ENCODE data around the gene MLLT1.

MLLT1 gene

DNA sequence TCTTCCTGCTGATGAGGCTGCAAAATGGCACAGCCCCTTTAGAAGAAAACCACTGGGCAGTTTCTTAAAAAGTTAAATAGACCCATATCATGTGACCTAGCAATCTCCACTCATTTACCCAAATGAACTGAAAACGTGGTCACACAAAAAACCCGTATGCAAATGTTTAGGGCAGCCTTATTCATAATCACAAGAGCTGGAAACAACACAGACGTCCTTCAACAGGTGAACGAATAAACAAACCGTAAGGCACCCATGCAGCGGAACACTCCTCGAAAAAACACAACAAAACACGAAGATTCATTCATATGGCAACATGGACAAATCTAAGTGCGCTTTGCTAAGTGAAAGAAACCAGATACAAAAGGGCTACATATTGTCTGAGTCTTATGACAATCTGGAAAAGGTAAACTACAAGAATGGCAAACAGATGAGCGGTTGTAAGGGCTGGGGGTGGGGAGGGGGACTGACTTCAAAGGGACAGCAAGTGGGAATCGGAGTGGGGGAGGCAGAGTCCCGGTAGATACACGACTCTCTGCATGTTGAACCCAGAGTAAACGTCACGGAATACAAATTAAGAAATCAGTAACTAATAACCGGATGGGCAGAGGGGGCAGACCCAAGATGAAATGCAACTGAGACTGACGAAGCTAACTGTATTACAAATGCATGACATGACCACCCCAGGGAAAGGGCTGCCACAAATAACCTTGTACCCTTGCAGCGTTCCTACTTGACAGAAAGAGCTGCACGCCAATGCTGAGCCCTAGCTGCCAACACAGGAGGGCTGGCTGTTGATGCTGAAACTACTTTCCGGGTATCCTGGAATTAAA is 33.4 kb downstream of the MLLT1 start:
- Histone ChIP-seq H3K36me3 (ENCODE audit: insufficient read depth, low read length) (peaks cover 12% of the 10 kb centered on the region; the same call in 1 of the 2 replicates), H3K9ac (ENCODE audit: low read depth, low read length, poor library complexity, severe bottlenecking) (no peak overlapping the region), H3K4me3 (ENCODE audit: low read length, poor library complexity, severe bottlenecking) (no peak overlapping the region), H4K20me1 (ENCODE audit: insufficient read depth, low read length, poor library complexity, severe bottlenecking) (peaks cover 25% of the 10 kb centered on the region), H3K9me3 (ENCODE audit: insufficient read depth, low read depth, low read length) (no peaks in the 10 kb centered on the region), H2AFZ (ENCODE audit: low read length) (no peak overlapping the region), H3K9me2 (replicated peaks; ENCODE audit: low read depth, low read length) (no peaks in the 10 kb centered on the region), H3K4me2 (ENCODE audit: low read depth, low read length, poor library complexity, severe bottlenecking) (no peak overlapping the region), H3K4me1 (ENCODE audit: insufficient read depth, low read length, poor library complexity, severe bottlenecking) (peaks cover 6% of the 10 kb centered on the region), H3K79me2 (ENCODE audit: insufficient read depth, low read length) (peaks cover 92% of the 10 kb centered on the region), H3K27me3 (ENCODE audit: insufficient read depth, low read length, poor library complexity, severe bottlenecking) (no peaks in the 10 kb centered on the region), H3F3A (ENCODE audit: low read depth) (no peaks in the 10 kb centered on the region)
- no peak for TF ChIP-seq EZH2phosphoT487 (IDR thresholded peaks at IDR 0.05; ENCODE audit: borderline replicate concordance)
- TF ChIP-seq, protein P1, sequence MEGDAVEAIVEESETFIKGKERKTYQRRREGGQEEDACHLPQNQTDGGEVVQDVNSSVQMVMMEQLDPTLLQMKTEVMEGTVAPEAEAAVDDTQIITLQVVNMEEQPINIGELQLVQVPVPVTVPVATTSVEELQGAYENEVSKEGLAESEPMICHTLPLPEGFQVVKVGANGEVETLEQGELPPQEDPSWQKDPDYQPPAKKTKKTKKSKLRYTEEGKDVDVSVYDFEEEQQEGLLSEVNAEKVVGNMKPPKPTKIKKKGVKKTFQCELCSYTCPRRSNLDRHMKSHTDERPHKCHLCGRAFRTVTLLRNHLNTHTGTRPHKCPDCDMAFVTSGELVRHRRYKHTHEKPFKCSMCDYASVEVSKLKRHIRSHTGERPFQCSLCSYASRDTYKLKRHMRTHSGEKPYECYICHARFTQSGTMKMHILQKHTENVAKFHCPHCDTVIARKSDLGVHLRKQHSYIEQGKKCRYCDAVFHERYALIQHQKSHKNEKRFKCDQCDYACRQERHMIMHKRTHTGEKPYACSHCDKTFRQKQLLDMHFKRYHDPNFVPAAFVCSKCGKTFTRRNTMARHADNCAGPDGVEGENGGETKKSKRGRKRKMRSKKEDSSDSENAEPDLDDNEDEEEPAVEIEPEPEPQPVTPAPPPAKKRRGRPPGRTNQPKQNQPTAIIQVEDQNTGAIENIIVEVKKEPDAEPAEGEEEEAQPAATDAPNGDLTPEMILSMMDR (conservative IDR thresholded peaks at IDR 0.05; ENCODE audit: low read length): no peak

DNA sequence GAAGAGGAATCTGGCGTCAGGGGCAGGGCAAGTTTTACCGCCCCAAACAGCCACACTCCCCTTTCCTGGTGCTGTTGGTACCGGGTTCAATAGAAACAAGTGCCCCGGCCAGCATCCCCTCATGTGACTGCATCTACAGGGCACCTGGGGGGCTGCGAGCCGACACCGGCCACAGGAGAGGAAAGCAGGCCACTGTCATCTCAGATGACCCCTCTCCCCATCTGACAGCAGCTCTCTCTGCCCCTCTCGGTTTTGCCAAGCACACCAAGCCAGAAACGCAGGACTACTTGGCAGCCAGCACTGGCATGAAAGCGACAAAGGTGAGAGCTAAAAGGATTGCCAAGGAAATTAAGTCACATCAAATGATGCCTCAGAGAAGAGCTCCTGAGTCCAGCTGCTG is 37.1 kb downstream of the MLLT1 start:
- H3F3A ChIP-seq (ENCODE audit: low read depth): 0 out of 2 replicates have a peak, but pooled peaks cover 5% of the 10 kb centered on the region
- H4K20me1 ChIP-seq (ENCODE audit: insufficient read depth, low read length, poor library complexity, severe bottlenecking): peaks cover 41% of the 10 kb centered on the region
- H3K9me3 ChIP-seq (ENCODE audit: insufficient read depth, low read depth, low read length): no peaks in the 10 kb centered on the region
- peaks cover 88% of the 10 kb centered on the region for H3K79me2 ChIP-seq (ENCODE audit: insufficient read depth, low read length)
- H3K36me3 ChIP-seq (ENCODE audit: insufficient read depth, low read length): no peaks in the 10 kb centered on the region; the same call in 1 of the 2 replicates
- no peak overlapping the region for H3K9ac ChIP-seq (ENCODE audit: low read depth, low read length, poor library complexity, severe bottlenecking)
- H3K4me1 ChIP-seq (ENCODE audit: insufficient read depth, low read length, poor library complexity, severe bottlenecking): peaks cover 22% of the 10 kb centered on the region
- H3K27me3 ChIP-seq (ENCODE audit: insufficient read depth, low read length, poor library complexity, severe bottlenecking): no peaks in the 10 kb centered on the region
- H3K9me2 ChIP-seq (replicated peaks; ENCODE audit: low read depth, low read length): no peaks in the 10 kb centered on the region
- no peak overlapping the region for H3K4me2 ChIP-seq (ENCODE audit: low read depth, low read length, poor library complexity, severe bottlenecking)
- H2AFZ ChIP-seq (ENCODE audit: low read length): no peak overlapping the region
- H3K4me3 ChIP-seq (ENCODE audit: low read length, poor library complexity, severe bottlenecking): no peak overlapping the region
- TF ChIP-seq EZH2phosphoT487 (IDR thresholded peaks at IDR 0.05; ENCODE audit: borderline replicate concordance): no peak
- TF ChIP-seq, protein P1 (conservative IDR thresholded peaks at IDR 0.05; ENCODE audit: low read length): no peak

DNA sequence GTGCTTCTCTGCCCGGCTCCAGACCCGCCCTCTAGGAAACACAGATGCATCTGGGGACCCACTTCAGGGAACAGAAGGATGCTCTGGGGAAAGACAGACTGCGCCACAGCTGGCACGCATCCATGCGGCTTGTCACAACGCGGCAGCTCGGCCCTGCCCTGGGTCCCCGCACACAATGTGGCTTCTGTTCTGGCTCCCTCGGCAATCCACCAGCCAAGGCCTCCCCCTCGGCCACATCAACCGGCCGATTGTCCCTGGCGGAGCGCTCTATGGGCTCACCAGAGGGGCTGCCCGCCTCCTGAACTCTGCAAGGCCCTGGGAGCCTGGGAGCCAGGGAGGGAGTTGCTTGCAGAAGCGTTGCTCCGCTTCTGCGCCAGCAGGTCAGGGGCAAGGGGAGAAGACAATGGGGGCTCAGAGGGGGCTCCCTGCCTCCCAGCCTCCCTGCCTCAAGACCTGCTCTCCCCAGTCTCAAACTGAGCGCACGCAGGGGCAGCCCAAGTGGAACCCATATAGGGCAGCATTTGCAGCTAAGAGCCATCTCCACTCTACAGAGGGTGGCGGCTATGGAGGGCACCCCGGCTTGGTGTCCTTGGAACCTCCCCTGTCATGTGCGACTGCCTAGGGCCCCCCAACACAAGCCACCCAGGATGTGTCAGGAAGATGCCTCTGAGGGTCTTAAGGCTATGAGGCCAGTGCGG is 37.9 kb downstream of the MLLT1 start:
- H4K20me1 ChIP-seq (ENCODE audit: insufficient read depth, low read length, poor library complexity, severe bottlenecking): peaks cover 47% of the 10 kb centered on the region
- H2AFZ ChIP-seq (ENCODE audit: low read length): no peak overlapping the region
- H3K79me2 ChIP-seq (ENCODE audit: insufficient read depth, low read length): peaks cover 86% of the 10 kb centered on the region
- H3K27me3 ChIP-seq (ENCODE audit: insufficient read depth, low read length, poor library complexity, severe bottlenecking): no peaks in the 10 kb centered on the region
- 0 out of 2 replicates have a peak, but pooled peaks cover 6% of the 10 kb centered on the region for H3F3A ChIP-seq (ENCODE audit: low read depth)
- H3K36me3 ChIP-seq (ENCODE audit: insufficient read depth, low read length): no peaks in the 10 kb centered on the region
- no peaks in the 10 kb centered on the region for H3K9me2 ChIP-seq (replicated peaks; ENCODE audit: low read depth, low read length)
- H3K4me1 ChIP-seq (ENCODE audit: insufficient read depth, low read length, poor library complexity, severe bottlenecking): peaks cover 23% of the 10 kb centered on the region
- H3K9me3 ChIP-seq (ENCODE audit: insufficient read depth, low read depth, low read length): no peaks in the 10 kb centered on the region
- H3K4me3 ChIP-seq (ENCODE audit: low read length, poor library complexity, severe bottlenecking): no peak overlapping the region
- H3K4me2 ChIP-seq (ENCODE audit: low read depth, low read length, poor library complexity, severe bottlenecking): no peak overlapping the region
- TF ChIP-seq EZH2phosphoT487 (IDR thresholded peaks at IDR 0.05; ENCODE audit: borderline replicate concordance): no peak
- TF ChIP-seq, protein P1 (conservative IDR thresholded peaks at IDR 0.05; ENCODE audit: low read length): no peak
- H3K9ac ChIP-seq (ENCODE audit: low read depth, low read length, poor library complexity, severe bottlenecking): no peak overlapping the region

Data from Loucy (cell line).